Fibroblast of lung (primary cell): ENCODE measurements around the gene GZMM.

Experiments used
- CTCF ChIP-seq, 2 donors: IDR thresholded peaks in 1 of 2; conservative IDR thresholded peaks in 1 of 2; 1 replicate in 1 of 2; 2 replicates in 1 of 2; pipeline ENCODE4 v1.5.1; 2011 to 2012; ENCODE audit warnings: low read length in 2 of 2, control low read depth in 1 of 2, inconsistent platforms in 1 of 2, low read depth in 1 of 2, mild to moderate bottlenecking in 1 of 2
- EZH2 ChIP-seq: IDR thresholded peaks from 2 replicates; pipeline ENCODE4 v1.5.1; 2012; ENCODE audit warnings: low read length, control low read depth, mild to moderate bottlenecking; ENCODE audit errors: missing control alignments

GRCh38 chr19:525029-525428, 18.8 kb upstream of the GZMM start:
- no peak for TF ChIP-seq CTCF (conservative IDR thresholded peaks at IDR 0.05 in 1 of 2, IDR thresholded peaks at IDR 0.05 in 1 of 2; ENCODE audit: low read depth in 1 of 2, low read length in 2 of 2)
- TF ChIP-seq EZH2 = no peak
